Neural crest cell (in vitro differentiated cells): ENCODE measurements around the gene XDH. TPM values are rescaled to one million over a fixed set of nuclear protein-coding genes. Genes with fewer than 3 reads are reported as not detected.

Experiments
- DNase-seq: peaks from one replicate; pipeline ENCODE4 v3.0.0; 2021; ENCODE audit warnings: low read depth, mixed read lengths, low spot score
- H3K27ac Mint-ChIP-seq: one replicate; pipeline ENCODE4 v1.8.0; 2021; ENCODE audit warnings: mild to moderate bottlenecking, mixed read lengths; ENCODE audit not compliant: unreplicated experiment
- H3K27me3 Mint-ChIP-seq: 2 replicates; pipeline ENCODE4 v1.8.0; 2021; ENCODE audit warnings: low read depth, mild to moderate bottlenecking, mixed read lengths
- H3K36me3 Mint-ChIP-seq: 2 replicates; pipeline ENCODE4 v1.8.0; 2021; ENCODE audit warnings: low read depth, mild to moderate bottlenecking, mixed read lengths
- H3K4me1 Mint-ChIP-seq: 2 replicates; pipeline ENCODE4 v1.8.0; 2021; ENCODE audit warnings: mixed read lengths
- H3K4me3 Mint-ChIP-seq: one replicate; pipeline ENCODE4 v1.8.0; 2021; ENCODE audit warnings: mild to moderate bottlenecking, mixed read lengths
- H3K9me3 Mint-ChIP-seq: 2 replicates; pipeline ENCODE4 v1.8.0; 2021; ENCODE audit warnings: mixed read lengths
- total RNA-seq: library from RNA; stranded (reverse); gene quantifications from 2 replicates; pipeline ENCODE4 v1.2.1, GENCODE V29; 2021
- TF ChIP-seq, protein P1 (sequence below): fragments of 200-600 bp; sonication (generic); conservative IDR thresholded peaks from 2 replicates; pipeline ENCODE4 v1.5.0; 2021; ENCODE audit warnings: antibody characterized with exemption, mild to moderate bottlenecking

The XDH gene
- total RNA-seq, 1 donor from 2014 or later, result 0.75 TPM

GRCh38 chr2:31383471-31384153, 30.9 kb downstream of the XDH start:
- TF ChIP-seq, protein P1, sequence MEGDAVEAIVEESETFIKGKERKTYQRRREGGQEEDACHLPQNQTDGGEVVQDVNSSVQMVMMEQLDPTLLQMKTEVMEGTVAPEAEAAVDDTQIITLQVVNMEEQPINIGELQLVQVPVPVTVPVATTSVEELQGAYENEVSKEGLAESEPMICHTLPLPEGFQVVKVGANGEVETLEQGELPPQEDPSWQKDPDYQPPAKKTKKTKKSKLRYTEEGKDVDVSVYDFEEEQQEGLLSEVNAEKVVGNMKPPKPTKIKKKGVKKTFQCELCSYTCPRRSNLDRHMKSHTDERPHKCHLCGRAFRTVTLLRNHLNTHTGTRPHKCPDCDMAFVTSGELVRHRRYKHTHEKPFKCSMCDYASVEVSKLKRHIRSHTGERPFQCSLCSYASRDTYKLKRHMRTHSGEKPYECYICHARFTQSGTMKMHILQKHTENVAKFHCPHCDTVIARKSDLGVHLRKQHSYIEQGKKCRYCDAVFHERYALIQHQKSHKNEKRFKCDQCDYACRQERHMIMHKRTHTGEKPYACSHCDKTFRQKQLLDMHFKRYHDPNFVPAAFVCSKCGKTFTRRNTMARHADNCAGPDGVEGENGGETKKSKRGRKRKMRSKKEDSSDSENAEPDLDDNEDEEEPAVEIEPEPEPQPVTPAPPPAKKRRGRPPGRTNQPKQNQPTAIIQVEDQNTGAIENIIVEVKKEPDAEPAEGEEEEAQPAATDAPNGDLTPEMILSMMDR, result no peak
- no peak overlapping the region for H3K4me3 Mint-ChIP-seq
- no peak overlapping the region for H3K27ac Mint-ChIP-seq
- H3K9me3 Mint-ChIP-seq, result no peaks in the 10 kb centered on the region
- no peak for DNase-seq
- no peaks in the 10 kb centered on the region for H3K27me3 Mint-ChIP-seq
- H3K4me1 Mint-ChIP-seq, result no peaks in the 10 kb centered on the region
- no peaks in the 10 kb centered on the region for H3K36me3 Mint-ChIP-seq

GRCh38 chr2:31382452-31383120, 32.0 kb downstream of the XDH start:
- TF ChIP-seq, protein P1, result no peak
- Mint-ChIP-seq H3K27me3 (no peaks in the 10 kb centered on the region), H3K4me1 (no peaks in the 10 kb centered on the region), H3K27ac (no peak overlapping the region), H3K4me3 (no peak overlapping the region), H3K9me3 (no peaks in the 10 kb centered on the region), H3K36me3 (no peaks in the 10 kb centered on the region)
- no peak for DNase-seq

- TF ChIP-seq, protein P1, result no peak
- Mint-ChIP-seq H3K4me1 (no peaks in the 10 kb centered on the region), H3K36me3 (no peaks in the 10 kb centered on the region), H3K27ac (no peak overlapping the region), H3K9me3 (no peaks in the 10 kb centered on the region), H3K4me3 (no peak overlapping the region), H3K27me3 (no peaks in the 10 kb centered on the region)
- DNase-seq, result no peak
Observed at GRCh38 chr2:31381601-31382000, 32.9 kb downstream of the XDH start.

GRCh38 chr2:31380243-31380642, 34.3 kb downstream of the XDH start:
- Mint-ChIP-seq H3K4me3 (no peak overlapping the region), H3K27me3 (no peaks in the 10 kb centered on the region)

DNA sequence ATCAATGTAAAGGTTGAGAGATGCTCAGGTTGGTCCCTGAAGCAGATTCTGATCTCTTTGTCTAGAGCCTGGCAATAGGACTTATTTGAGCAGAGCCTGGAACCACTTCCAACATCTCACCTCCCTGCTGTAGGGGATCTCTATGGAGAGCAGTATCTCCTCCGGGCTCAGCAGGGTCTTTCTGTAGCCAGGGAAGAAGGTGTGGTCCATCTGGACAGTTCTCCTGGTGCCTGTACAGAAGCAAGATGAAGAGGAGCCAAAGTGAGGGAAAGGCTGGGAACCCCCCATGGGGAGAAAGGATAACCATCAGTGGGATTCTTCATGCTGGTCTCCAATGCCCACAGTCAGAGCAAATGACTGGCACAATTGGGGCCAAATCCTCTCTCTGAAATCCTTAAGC, 34.8 kb downstream of the XDH start:
- Mint-ChIP-seq H3K4me3 (no peak overlapping the region), H3K4me1 (no peaks in the 10 kb centered on the region), H3K36me3 (no peaks in the 10 kb centered on the region), H3K27ac (no peak overlapping the region), H3K9me3 (peaks cover 4% of the 10 kb centered on the region), H3K27me3 (no peaks in the 10 kb centered on the region)
- TF ChIP-seq, protein P1, result no peak
- DNase-seq, result no peak

More at GRCh38 chr2:31380243-31380642, 34.3 kb downstream of the XDH start:
- no peak overlapping the region for H3K27ac Mint-ChIP-seq
- H3K9me3 Mint-ChIP-seq, result peaks cover 4% of the 10 kb centered on the region
- DNase-seq, result no peak
- no peaks in the 10 kb centered on the region for H3K36me3 Mint-ChIP-seq
- TF ChIP-seq, protein P1, result no peak
- H3K4me1 Mint-ChIP-seq, result no peaks in the 10 kb centered on the region
